Fibroblast of skin of scalp (primary cell): ENCODE results near the gene OR10P1.

Experiments
- DNase-seq: peaks from one replicate; pipeline ENCODE4 v3.0.0-alpha.2; 2013

OR10P1 gene

DNA sequence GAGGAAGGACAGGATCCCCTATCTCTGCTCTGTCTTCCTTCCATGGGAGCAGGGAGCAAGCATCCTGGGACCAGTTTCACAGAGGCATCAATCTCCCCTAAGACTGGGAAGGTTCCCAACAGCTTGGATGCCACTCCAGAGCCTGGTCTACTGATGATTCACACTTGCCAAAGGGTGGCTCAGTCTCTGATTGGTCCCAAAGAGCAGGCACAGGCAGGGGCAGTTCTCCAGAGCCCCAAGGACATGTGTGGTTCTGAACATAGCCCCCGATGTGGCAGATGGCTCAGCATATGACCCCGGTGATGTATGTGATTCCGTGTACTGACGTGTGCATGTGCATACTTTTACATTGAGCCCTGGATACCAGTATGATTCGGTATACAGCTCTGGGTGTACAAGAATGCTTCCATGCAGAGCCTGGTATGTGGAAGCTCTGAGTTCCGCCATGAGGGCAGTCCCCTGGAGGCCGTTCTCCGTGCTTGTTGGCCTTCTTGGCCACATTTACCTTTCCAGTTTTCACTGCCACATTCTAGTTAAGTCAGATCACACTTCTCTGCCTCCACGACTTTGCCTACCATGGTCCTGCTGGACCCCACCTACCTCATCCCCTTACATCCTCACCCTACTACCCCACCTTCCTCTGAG, 49.8 kb downstream of the OR10P1 start:
- no peak for DNase-seq
